Mesothelial cell of epicardium (in vitro differentiated cells): ENCODE measurements around the gene SMAD2. TPM values are rescaled to one million over a fixed set of nuclear protein-coding genes. Genes with fewer than 3 reads are reported as not detected.
"Not testable (repeated sequence)": the region's sequence is repeated elsewhere in the genome, so short reads cannot be mapped to it uniquely, and the experiment has no call there.

Experiments
- DNase-seq, 2 experiments: peaks; one replicate each; pipeline ENCODE4 v3.0.0; 2021; ENCODE audit warnings: low spot score in 2 of 2; ENCODE audit not compliant: unreplicated experiment in 2 of 2
- H3K27ac Mint-ChIP-seq: 2 replicates; pipeline ENCODE4 v1.8.0; 2021; ENCODE audit warnings: mixed read lengths
- H3K27me3 Mint-ChIP-seq: 2 replicates; pipeline ENCODE4 v1.8.0; 2021; ENCODE audit warnings: low read depth, mixed read lengths
- H3K36me3 Mint-ChIP-seq: 2 replicates; pipeline ENCODE4 v1.8.0; 2021; ENCODE audit warnings: mixed read lengths
- H3K4me1 Mint-ChIP-seq: 2 replicates; pipeline ENCODE4 v1.8.0; 2021; ENCODE audit warnings: mixed read lengths
- H3K4me3 Mint-ChIP-seq: 2 replicates; pipeline ENCODE4 v1.8.0; 2021; ENCODE audit warnings: mild to moderate bottlenecking, moderate library complexity, mixed read lengths
- H3K9me3 Mint-ChIP-seq: 2 replicates; pipeline ENCODE4 v1.8.0; 2021; ENCODE audit warnings: mixed read lengths
- CTCF ChIP-seq: fragments of 200-600 bp; sonication (generic); IDR thresholded peaks from one replicate; pipeline ENCODE4 v1.5.0; 2021; ENCODE audit warnings: antibody characterized with exemption; ENCODE audit not compliant: unreplicated experiment
- total RNA-seq: library from RNA; stranded (reverse); gene quantifications from 3 replicates; pipeline ENCODE4 v1.2.1, GENCODE V29; 2021

Gene SMAD2
- total RNA-seq, 1 donor from 2014 or later = 161 TPM

GRCh38 chr18:47771922-47772321 lies 158.5 kb downstream of the SMAD2 start:
- H3K4me1 Mint-ChIP-seq = no peaks in the 10 kb centered on the region
- H3K36me3 Mint-ChIP-seq = no peaks in the 10 kb centered on the region
- TF ChIP-seq CTCF = no peak
- no peaks in the 10 kb centered on the region for H3K9me3 Mint-ChIP-seq
- H3K27me3 Mint-ChIP-seq = no peaks in the 10 kb centered on the region
- no peak for DNase-seq
- no peak overlapping the region for H3K4me3 Mint-ChIP-seq
- no peak overlapping the region for H3K27ac Mint-ChIP-seq

- Mint-ChIP-seq H3K36me3 (no peaks in the 10 kb centered on the region), H3K4me1 (no peaks in the 10 kb centered on the region), H3K4me3 (no peak overlapping the region), H3K27me3 (peaks cover 7% of the 10 kb centered on the region), H3K27ac (no peak overlapping the region), H3K9me3 (peaks cover 9% of the 10 kb centered on the region)
- no peak for TF ChIP-seq CTCF
- DNase-seq = no peak
These were observed 162.8 kb downstream of the SMAD2 start for GRCh38 chr18:47767699-47768098.

GRCh38 chr18:47767198-47767597 lies 163.3 kb downstream of the SMAD2 start:
- not testable (repeated sequence) for H3K4me1 Mint-ChIP-seq, H3K36me3 Mint-ChIP-seq, H3K4me3 Mint-ChIP-seq, H3K27ac Mint-ChIP-seq, DNase-seq, H3K27me3 Mint-ChIP-seq
- H3K9me3 Mint-ChIP-seq = peaks cover 12% of the 10 kb centered on the region
